HepG2 (cell line): Measurements from ENCODE around the gene NKX2-2. TPM values are rescaled to one million over a fixed set of nuclear protein-coding genes. Genes with fewer than 3 reads are reported as not detected.

ENCODE experiments used
- ATAC-seq: fragments of 200-7000 bp; cut with Tn5 transposase; 3 replicates; pipeline ENCODE4 v1.9.1; 2020; ENCODE audit warnings: mild to moderate bottlenecking, moderate library complexity
- BruUV-seq: library from RNA; stranded (reverse); fragments of 400-500 nt; replicated peaks from 2 replicates; lab custom pipeline; 2021; lab: Mats Ljungman, UMichigan
- CTCF ChIA-PET: fragments of 300-600 bp; formaldehyde crosslinking; extraction: SDS; loops from one replicate; lab custom pipeline; 2021; ENCODE audit warnings: low total read pairs, inconsistent platforms, low intra/inter-chr PET ratio; lab: Yijun Ruan, JAX
- POLR2A ChIA-PET: fragments of 350-600 bp; sonication (Branson Sonifier 250); formaldehyde crosslinking; loops from one replicate; lab custom pipeline; 2020; ENCODE audit warnings: antibody characterized with exemption, inconsistent platforms; lab: Yijun Ruan, JAX
- DNase-seq: peaks from one replicate; pipeline ENCODE4 v3.0.0-alpha.2; 2015; ENCODE audit warnings: low spot score
- FAIRE-seq: peaks from 3 replicates; lab custom pipeline; 2011; peaks lifted over from hg19 to GRCh38; lab: Jason Lieb, UNC
- H2AFZ ChIP-seq: one replicate; pipeline ENCODE4 v1.6.1; 2011; ENCODE audit warnings: low read length, inconsistent platforms
- H3K27ac ChIP-seq: fragments of 300-600 bp; 3 replicates; pipeline ENCODE4 v1.8.0; 2011; ENCODE audit warnings: mixed run types, mild to moderate bottlenecking, mixed read lengths, low read length, inconsistent platforms; ENCODE audit not compliant: insufficient read depth; ENCODE audit errors: extremely low read length
- H3K27me3 ChIP-seq, 2 experiments: fragments of 200-600 bp in 1 of 2; 2 replicates in 1 of 2; 3 replicates in 1 of 2; pipeline versions ENCODE4 v1.6.0 to v1.8.0; 2011; ENCODE audit warnings: low read length in 2 of 2, mild to moderate bottlenecking in 2 of 2, moderate library complexity in 2 of 2, inconsistent platforms in 1 of 2; ENCODE audit not compliant: insufficient read depth in 2 of 2, control insufficient read depth in 1 of 2
- H3K36me3 ChIP-seq, 2 experiments: fragments of 200-600 bp in 1 of 2; replicated peaks in 1 of 2; 2 replicates in 1 of 2; 3 replicates in 1 of 2; pipeline versions ENCODE4 v1.5.1 to v1.8.0; 2011; ENCODE audit warnings: low read length in 2 of 2, inconsistent platforms in 1 of 2; ENCODE audit not compliant: insufficient read depth in 2 of 2, control insufficient read depth in 1 of 2
- H3K4me1 ChIP-seq: 2 replicates; pipeline ENCODE4 v1.5.1; 2012; ENCODE audit warnings: low read length, inconsistent platforms; ENCODE audit not compliant: insufficient read depth
- H3K4me2 ChIP-seq: 2 replicates; pipeline ENCODE4 v1.6.0; 2011; ENCODE audit warnings: low read depth, low read length, inconsistent platforms
- H3K4me3 ChIP-seq, 3 experiments: fragments of 200-600 bp in 1 of 3; sonication (generic), shearing (Covaris generic) in 1 of 3; replicated peaks in 1 of 3; 2 replicates each; pipeline ENCODE4 v1.5.1; 2011 to 2016; ENCODE audit warnings: low read length in 3 of 3, inconsistent platforms in 2 of 3, low read depth in 2 of 3, mild to moderate bottlenecking in 2 of 3, control low read depth in 1 of 3, mixed read lengths in 1 of 3; ENCODE audit not compliant: insufficient read depth in 1 of 3
- H3K79me2 ChIP-seq: one replicate; pipeline ENCODE4 v1.6.1; 2011; ENCODE audit warnings: low read length, inconsistent platforms; ENCODE audit not compliant: insufficient read depth
- H3K9ac ChIP-seq: 2 replicates; pipeline ENCODE4 v1.6.0; 2011; ENCODE audit warnings: mild to moderate bottlenecking, low read depth, low read length, inconsistent platforms; ENCODE audit not compliant: insufficient read depth
- H3K9me3 ChIP-seq: 2 replicates; pipeline ENCODE4 v1.5.1; 2012; ENCODE audit warnings: mild to moderate bottlenecking, low read length
- H4K20me1 ChIP-seq: 2 replicates; pipeline ENCODE4 v1.6.0; 2011; ENCODE audit warnings: inconsistent platforms, mild to moderate bottlenecking, low read length, moderate library complexity; ENCODE audit not compliant: insufficient read depth
- CBFB ChIP-seq: sonication (generic); formaldehyde crosslinking; IDR thresholded peaks from 2 replicates; pipeline ENCODE4 v1.4.0; 2020; ENCODE audit warnings: missing genetic modification reagents
- CREB1 ChIP-seq, 2 experiments: fragments of 450-650 bp in 1 of 2; IDR thresholded peaks; 2 replicates each; pipeline ENCODE4 v1.6.1; 2016 to 2017; ENCODE audit warnings: control low read depth in 1 of 2, mild to moderate bottlenecking in 1 of 2, missing compliant biosample characterization in 1 of 2, missing genetic modification characterization in 1 of 2
- FOXA3 ChIP-seq: IDR thresholded peaks from 2 replicates; pipeline ENCODE4 v1.6.1; 2016; ENCODE audit warnings: missing genetic modification reagents, missing compliant biosample characterization
- FOXJ3 ChIP-seq: sonication (generic); formaldehyde crosslinking; IDR thresholded peaks from 2 replicates; pipeline ENCODE4 v1.4.0; 2020; ENCODE audit warnings: missing genetic modification reagents, mild to moderate bottlenecking, borderline replicate concordance
- MBD4 ChIP-seq: IDR thresholded peaks from 2 replicates; pipeline ENCODE4 v1.6.1; 2012; ENCODE audit warnings: low read length, inconsistent platforms, borderline replicate concordance
- NFIC ChIP-seq: IDR thresholded peaks from 2 replicates; pipeline ENCODE4 v1.6.1; 2012; ENCODE audit warnings: mild to moderate bottlenecking, low read length, inconsistent platforms
- RFX1 ChIP-seq: fragments of 450-650 bp; IDR thresholded peaks from 2 replicates; pipeline ENCODE4 v1.6.1; 2017
- ZNF451 ChIP-seq: sonication (generic); formaldehyde crosslinking; IDR thresholded peaks from 2 replicates; pipeline ENCODE4 v1.5.0; 2020; ENCODE audit warnings: mild to moderate bottlenecking, missing genetic modification reagents
- ZNF644 ChIP-seq: IDR thresholded peaks from 2 replicates; pipeline ENCODE4 v1.6.1; 2016; ENCODE audit warnings: low read depth
- WGBS: methylation state at CpG from one replicate; pipeline ENCODE4 v1.1.6; 2017; ENCODE audit warnings: low lambda C conversion rate; 5-methylcytosine and 5-hydroxymethylcytosine counted together
- in situ Hi-C: cut with HindIII; loops from 2 replicates; pipeline ENCODE4 v1.10.0; 2017; ENCODE audit warnings: low pct_unique_long_range_greater_than_20kb; ENCODE audit not compliant: extremely low pct_ligation_motif_present
- intact Hi-C: fragments of 100-400 bp; cut with micrococcal nuclease; formaldehyde crosslinking; loops from one replicate; pipeline ENCODE4 v1.10.0; 2022; ENCODE audit not compliant: unreplicated experiment
- polyA plus RNA-seq, 8 experiments: library from polyadenylated mRNA; depleted of rRNA in 3 of 8; stranded (reverse) in 7 of 8; unstranded in 1 of 8; fragments of >200 nt; fragmentation: Illumina TruSeq in 4 of 8; extraction: Trizol in 4 of 8; gene quantifications; 2 replicates each; pipeline versions ENCODE4 v1.2.1 to v1.2.3, GENCODE V29; 2011 to 2016; ENCODE audit warnings: low read depth in 4 of 8, missing spikeins in 1 of 8, mixed read lengths in 1 of 8; ENCODE audit not compliant: insufficient read depth in 1 of 8
- total RNA-seq, 5 experiments: library from RNA; depleted of rRNA; stranded (reverse); fragments of >200 nt; fragmentation: Illumina TruSeq; extraction: Trizol; gene quantifications; 2 replicates each; pipeline ENCODE4 v1.2.3, GENCODE V29; 2016; ENCODE audit warnings: low read depth in 1 of 5
- TF ChIP-seq, protein P1 (sequence below): sonication (generic); formaldehyde crosslinking; IDR thresholded peaks from 2 replicates; pipeline ENCODE4 v1.8.0; 2022; ENCODE audit warnings: missing genetic modification reagents, mild to moderate bottlenecking, moderate library complexity, borderline replicate concordance
- TF ChIP-seq, protein P2 (sequence below): sonication (generic); formaldehyde crosslinking; IDR thresholded peaks from 2 replicates; pipeline ENCODE4 v1.4.0; 2020; ENCODE audit warnings: missing genetic modification reagents, low read depth, mild to moderate bottlenecking, borderline replicate concordance
- TF ChIP-seq, protein P3 (sequence below): sonication (generic); formaldehyde crosslinking; IDR thresholded peaks from 2 replicates; pipeline ENCODE4 v1.4.0; 2020; ENCODE audit warnings: missing genetic modification reagents

Gene NKX2-2
- total and polyA plus RNA-seq, 2 of the 13 experiments (the other 11 are each of a cell fraction or from before 2014, with no cell fraction given), result not detected

DNA sequence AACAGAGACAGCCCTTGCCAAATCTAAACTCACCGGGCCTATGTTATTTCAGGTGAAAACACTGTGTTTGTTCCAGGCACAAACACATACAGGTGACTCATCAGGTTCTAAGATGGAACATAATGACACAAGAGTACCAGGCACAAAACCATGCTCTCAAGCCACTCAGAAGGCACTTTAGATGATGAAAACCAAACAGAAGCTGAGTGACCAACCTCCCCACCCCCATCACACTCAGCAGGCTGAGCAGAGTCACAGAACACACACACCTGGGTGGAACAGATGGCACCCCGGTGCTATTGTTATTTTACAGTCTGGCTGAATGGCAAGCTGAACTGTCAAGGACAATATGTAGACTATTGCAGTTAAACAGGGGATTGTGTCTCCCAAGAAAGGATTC is 20.6 kb upstream of the NKX2-2 start:
- H3K79me2 ChIP-seq, result no peaks in the 10 kb centered on the region
- in situ Hi-C loops, result no loop called here
- DNase-seq (no peak), ATAC-seq (no peak), FAIRE-seq (no peak)
- TF ChIP-seq FOXJ3, result no peak
- TF ChIP-seq CREB1 (IDR thresholded peaks at IDR 0.05), result 0 out of 2 replicates have a peak, but pooled peaks have one; percentile 16
- TF ChIP-seq CREB1 (CRISPR knock-in tag; IDR thresholded peaks at IDR 0.05), result no peak
- TF ChIP-seq, protein P1, sequence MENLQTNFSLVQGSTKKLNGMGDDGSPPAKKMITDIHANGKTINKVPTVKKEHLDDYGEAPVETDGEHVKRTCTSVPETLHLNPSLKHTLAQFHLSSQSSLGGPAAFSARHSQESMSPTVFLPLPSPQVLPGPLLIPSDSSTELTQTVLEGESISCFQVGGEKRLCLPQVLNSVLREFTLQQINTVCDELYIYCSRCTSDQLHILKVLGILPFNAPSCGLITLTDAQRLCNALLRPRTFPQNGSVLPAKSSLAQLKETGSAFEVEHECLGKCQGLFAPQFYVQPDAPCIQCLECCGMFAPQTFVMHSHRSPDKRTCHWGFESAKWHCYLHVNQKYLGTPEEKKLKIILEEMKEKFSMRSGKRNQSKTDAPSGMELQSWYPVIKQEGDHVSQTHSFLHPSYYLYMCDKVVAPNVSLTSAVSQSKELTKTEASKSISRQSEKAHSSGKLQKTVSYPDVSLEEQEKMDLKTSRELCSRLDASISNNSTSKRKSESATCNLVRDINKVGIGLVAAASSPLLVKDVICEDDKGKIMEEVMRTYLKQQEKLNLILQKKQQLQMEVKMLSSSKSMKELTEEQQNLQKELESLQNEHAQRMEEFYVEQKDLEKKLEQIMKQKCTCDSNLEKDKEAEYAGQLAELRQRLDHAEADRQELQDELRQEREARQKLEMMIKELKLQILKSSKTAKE (CRISPR knock-in tag), result no peak
- no peak for TF ChIP-seq CBFB (CRISPR knock-in tag)
- H3K9ac ChIP-seq, result no peak overlapping the region
- no peak overlapping the region for H3K4me2 ChIP-seq
- BruUV-seq, result no TSS peak
- H3K4me3 ChIP-seq, result no peak overlapping the region
- peaks cover 12% of the 10 kb centered on the region for H3K4me1 ChIP-seq
- ChIA-PET POLR2A (no interaction called here), CTCF (no interaction called here)
- H2AFZ ChIP-seq, result no peak overlapping the region
- intact Hi-C loops, result no loop called here
- H4K20me1 ChIP-seq, result no peaks in the 10 kb centered on the region
- peaks cover 0 to 15% of the 10 kb centered on the region in 2 experiments; a peak in 2 of 5 replicates for H3K27me3 ChIP-seq
- H3K36me3 ChIP-seq, result no peaks in the 10 kb centered on the region
- WGBS, result 4% methylated on average over 2 of the region's 2 CpGs
- no peak overlapping the region for H3K27ac ChIP-seq
- no peaks in the 10 kb centered on the region for H3K9me3 ChIP-seq

DNA sequence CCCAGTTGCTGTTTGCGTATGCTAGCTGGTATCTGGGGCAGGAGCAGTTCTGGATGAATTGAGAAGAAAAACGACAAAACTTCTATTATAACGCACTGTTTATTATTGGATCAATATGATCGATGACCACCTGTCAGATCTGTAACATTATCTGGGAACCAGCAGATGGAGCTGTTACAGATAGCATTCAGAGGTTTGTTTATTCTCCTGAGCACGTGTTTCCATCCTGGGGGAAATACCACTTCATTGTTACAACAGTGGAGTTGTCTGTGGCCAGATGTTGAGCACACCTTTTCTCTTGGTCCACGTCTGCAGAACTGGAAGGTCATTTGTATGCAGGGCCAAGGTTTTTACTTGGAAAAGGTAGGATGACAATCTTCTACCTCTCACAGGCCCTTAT is 16.0 kb upstream of the NKX2-2 start:
- no TSS peak for BruUV-seq
- H3K4me1 ChIP-seq, result peaks cover 16% of the 10 kb centered on the region; the same call in 1 of the 2 replicates
- intact Hi-C loops, result loop anchor here (1.0 to 2.0 kb wide), 3 partner anchors 35 to 85 kb away; no protein-coding TSS in a partner anchor
- no peaks in the 10 kb centered on the region for H3K79me2 ChIP-seq
- H3K9me3 ChIP-seq, result no peaks in the 10 kb centered on the region
- CTCF ChIA-PET, result interaction anchor here (1.3 to 3.0 kb wide), 2 partner anchors 41 to 86 kb away, joined by 8 to 28 read pairs; no protein-coding TSS in a partner anchor
- H3K36me3 ChIP-seq, result no peaks in the 10 kb centered on the region
- 6% methylated on average over 6 of the region's 6 CpGs for WGBS
- no peak overlapping the region for H2AFZ ChIP-seq
- peaks cover 3 to 10% of the 10 kb centered on the region in 2 experiments; a peak in 4 of 5 replicates for H3K27me3 ChIP-seq
- in situ Hi-C loops, result loop anchor here (5.0 kb wide), 1 partner anchor 42 kb away; no protein-coding TSS in a partner anchor
- FAIRE-seq (peak; percentile 81), DNase-seq (peak; percentile 66), ATAC-seq (peak; percentile 88)
- no peaks in the 10 kb centered on the region for H4K20me1 ChIP-seq
- H3K4me2 ChIP-seq, result no peak overlapping the region
- POLR2A ChIA-PET, result interaction anchor here (0.6 kb wide), 1 partner anchor 394 kb away, joined by 3 read pairs; no protein-coding TSS in a partner anchor
- H3K9ac ChIP-seq, result no peak overlapping the region
- H3K27ac ChIP-seq, result no peak overlapping the region
- H3K4me3 ChIP-seq, result no peak overlapping the region
- TF ChIP-seq MBD4 (no peak), FOXA3 (CRISPR knock-in tag) (peak; percentile 82), ZNF644 (CRISPR knock-in tag) (peak; percentile 77; the same call in 1 of the 2 replicates), RFX1 (no peak), NFIC (peak; percentile 33; the same call in 1 of the 2 replicates), ZNF451 (CRISPR knock-in tag) (no peak)
- TF ChIP-seq, protein P2, sequence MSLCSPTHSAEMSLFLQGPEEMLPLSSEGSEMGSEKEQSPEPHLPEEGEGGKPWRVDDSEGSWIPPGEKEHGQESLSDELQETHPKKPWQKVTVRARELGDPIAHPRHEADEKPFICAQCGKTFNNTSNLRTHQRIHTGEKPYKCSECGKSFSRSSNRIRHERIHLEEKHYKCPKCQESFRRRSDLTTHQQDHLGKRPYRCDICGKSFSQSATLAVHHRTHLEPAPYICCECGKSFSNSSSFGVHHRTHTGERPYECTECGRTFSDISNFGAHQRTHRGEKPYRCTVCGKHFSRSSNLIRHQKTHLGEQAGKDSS (CRISPR knock-in tag), result 0 out of 2 replicates have a peak, but pooled peaks have one; percentile 42
- TF ChIP-seq, protein P3, sequence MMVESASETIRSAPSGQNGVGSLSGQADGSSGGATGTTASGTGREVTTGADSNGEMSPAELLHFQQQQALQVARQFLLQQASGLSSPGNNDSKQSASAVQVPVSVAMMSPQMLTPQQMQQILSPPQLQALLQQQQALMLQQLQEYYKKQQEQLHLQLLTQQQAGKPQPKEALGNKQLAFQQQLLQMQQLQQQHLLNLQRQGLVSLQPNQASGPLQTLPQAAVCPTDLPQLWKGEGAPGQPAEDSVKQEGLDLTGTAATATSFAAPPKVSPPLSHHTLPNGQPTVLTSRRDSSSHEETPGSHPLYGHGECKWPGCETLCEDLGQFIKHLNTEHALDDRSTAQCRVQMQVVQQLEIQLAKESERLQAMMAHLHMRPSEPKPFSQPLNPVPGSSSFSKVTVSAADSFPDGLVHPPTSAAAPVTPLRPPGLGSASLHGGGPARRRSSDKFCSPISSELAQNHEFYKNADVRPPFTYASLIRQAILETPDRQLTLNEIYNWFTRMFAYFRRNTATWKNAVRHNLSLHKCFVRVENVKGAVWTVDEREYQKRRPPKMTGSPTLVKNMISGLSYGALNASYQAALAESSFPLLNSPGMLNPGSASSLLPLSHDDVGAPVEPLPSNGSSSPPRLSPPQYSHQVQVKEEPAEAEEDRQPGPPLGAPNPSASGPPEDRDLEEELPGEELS (CRISPR knock-in tag), result peak; percentile 56; the same call in 1 of the 2 replicates
